ENCODE measurements around the gene CSNK1E.
A peak's percentile ranks its signal among the peaks of the same experiment; 100 is the strongest.

Gene CSNK1E

GRCh38 chr22:38327396-38327795, 10.2 kb upstream of the CSNK1E start:
- no peak overlapping the region for H3K4me3 ChIP-seq (ENCODE audit: low read length)
- H3K27ac ChIP-seq (ENCODE audit: low read length), result no peak overlapping the region
- H2AFZ ChIP-seq (ENCODE audit: low read depth, low read length), result no peak overlapping the region
- no peaks in the 10 kb centered on the region for H3K79me2 ChIP-seq (ENCODE audit: low read length)
- H4K20me1 ChIP-seq (ENCODE audit: insufficient read depth, low read length), result no peaks in the 10 kb centered on the region
- H3K36me3 ChIP-seq (replicated peaks; ENCODE audit: low read depth, low read length), result no peaks in the 10 kb centered on the region
- no peak for TF ChIP-seq EZH2phosphoT487 (IDR thresholded peaks at IDR 0.05; ENCODE audit: low read depth)
- TF ChIP-seq, protein P1, sequence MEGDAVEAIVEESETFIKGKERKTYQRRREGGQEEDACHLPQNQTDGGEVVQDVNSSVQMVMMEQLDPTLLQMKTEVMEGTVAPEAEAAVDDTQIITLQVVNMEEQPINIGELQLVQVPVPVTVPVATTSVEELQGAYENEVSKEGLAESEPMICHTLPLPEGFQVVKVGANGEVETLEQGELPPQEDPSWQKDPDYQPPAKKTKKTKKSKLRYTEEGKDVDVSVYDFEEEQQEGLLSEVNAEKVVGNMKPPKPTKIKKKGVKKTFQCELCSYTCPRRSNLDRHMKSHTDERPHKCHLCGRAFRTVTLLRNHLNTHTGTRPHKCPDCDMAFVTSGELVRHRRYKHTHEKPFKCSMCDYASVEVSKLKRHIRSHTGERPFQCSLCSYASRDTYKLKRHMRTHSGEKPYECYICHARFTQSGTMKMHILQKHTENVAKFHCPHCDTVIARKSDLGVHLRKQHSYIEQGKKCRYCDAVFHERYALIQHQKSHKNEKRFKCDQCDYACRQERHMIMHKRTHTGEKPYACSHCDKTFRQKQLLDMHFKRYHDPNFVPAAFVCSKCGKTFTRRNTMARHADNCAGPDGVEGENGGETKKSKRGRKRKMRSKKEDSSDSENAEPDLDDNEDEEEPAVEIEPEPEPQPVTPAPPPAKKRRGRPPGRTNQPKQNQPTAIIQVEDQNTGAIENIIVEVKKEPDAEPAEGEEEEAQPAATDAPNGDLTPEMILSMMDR (IDR thresholded peaks at IDR 0.05; ENCODE audit: low read depth, low read length), result no peak
- no peaks in the 10 kb centered on the region for H3K9me3 ChIP-seq (ENCODE audit: insufficient read depth, low read length)
- no peak overlapping the region for H3K4me2 ChIP-seq (ENCODE audit: low read length)
- H3K9ac ChIP-seq (ENCODE audit: low read length), result no peak overlapping the region
- no peaks in the 10 kb centered on the region for H3K4me1 ChIP-seq (ENCODE audit: low read length)
- H3K27me3 ChIP-seq (ENCODE audit: low read depth, low read length), result no peaks in the 10 kb centered on the region

GRCh38 chr22:38325587-38325986, 8.4 kb upstream of the CSNK1E start:
- H3K9me3 ChIP-seq (ENCODE audit: insufficient read depth, low read length), result no peaks in the 10 kb centered on the region
- H3K27me3 ChIP-seq (ENCODE audit: low read depth, low read length), result no peaks in the 10 kb centered on the region
- no peaks in the 10 kb centered on the region for H4K20me1 ChIP-seq (ENCODE audit: insufficient read depth, low read length)
- H3K4me1 ChIP-seq (ENCODE audit: low read length), result no peaks in the 10 kb centered on the region
- no peak overlapping the region for H2AFZ ChIP-seq (ENCODE audit: low read depth, low read length)
- H3K36me3 ChIP-seq (replicated peaks; ENCODE audit: low read depth, low read length), result no peaks in the 10 kb centered on the region
- no peak overlapping the region for H3K4me2 ChIP-seq (ENCODE audit: low read length)
- no peaks in the 10 kb centered on the region for H3K79me2 ChIP-seq (ENCODE audit: low read length)
- TF ChIP-seq, protein P1 (IDR thresholded peaks at IDR 0.05; ENCODE audit: low read depth, low read length), result no peak
- no peak for TF ChIP-seq EZH2phosphoT487 (IDR thresholded peaks at IDR 0.05; ENCODE audit: low read depth)
- no peak overlapping the region for H3K4me3 ChIP-seq (ENCODE audit: low read length)
- no peak overlapping the region for H3K9ac ChIP-seq (ENCODE audit: low read length)
- H3K27ac ChIP-seq (ENCODE audit: low read length), result no peak overlapping the region

GRCh38 chr22:38320605-38321402, 3.6 kb upstream of the CSNK1E start:
- H3K4me2 ChIP-seq (ENCODE audit: low read length), result no peak overlapping the region
- TF ChIP-seq, protein P1 (IDR thresholded peaks at IDR 0.05; ENCODE audit: low read depth, low read length), result no peak
- TF ChIP-seq EZH2phosphoT487 (IDR thresholded peaks at IDR 0.05; ENCODE audit: low read depth), result no peak
- H3K36me3 ChIP-seq (replicated peaks; ENCODE audit: low read depth, low read length), result peaks cover 4% of the 10 kb centered on the region
- no peaks in the 10 kb centered on the region for H3K27me3 ChIP-seq (ENCODE audit: low read depth, low read length)
- H3K9me3 ChIP-seq (ENCODE audit: insufficient read depth, low read length), result no peaks in the 10 kb centered on the region
- peaks cover 11% of the 10 kb centered on the region for H3K4me1 ChIP-seq (ENCODE audit: low read length)
- H3K4me3 ChIP-seq (ENCODE audit: low read length), result no peak overlapping the region
- H3K9ac ChIP-seq (ENCODE audit: low read length), result no peak overlapping the region
- peaks cover 8% of the 10 kb centered on the region for H4K20me1 ChIP-seq (ENCODE audit: insufficient read depth, low read length)
- no peak overlapping the region for H2AFZ ChIP-seq (ENCODE audit: low read depth, low read length)
- peaks cover 23% of the 10 kb centered on the region for H3K79me2 ChIP-seq (ENCODE audit: low read length)
- no peak overlapping the region for H3K27ac ChIP-seq (ENCODE audit: low read length)

- TF ChIP-seq EZH2phosphoT487 (IDR thresholded peaks at IDR 0.05; ENCODE audit: low read depth), result no peak
- TF ChIP-seq, protein P1 (IDR thresholded peaks at IDR 0.05; ENCODE audit: low read depth, low read length), result no peak
- Histone ChIP-seq H3K27ac (ENCODE audit: low read length) (no peak overlapping the region; the same call in 1 of the 2 replicates), H3K4me2 (ENCODE audit: low read length) (peak overlapping the region; percentile 96), H3K4me1 (ENCODE audit: low read length) (peaks cover 25% of the 10 kb centered on the region), H3K79me2 (ENCODE audit: low read length) (peaks cover 40% of the 10 kb centered on the region), H3K4me3 (ENCODE audit: low read length) (peak overlapping the region; percentile 79; the same call in 1 of the 2 replicates), H4K20me1 (ENCODE audit: insufficient read depth, low read length) (peaks cover 25% of the 10 kb centered on the region), H3K36me3 (replicated peaks; ENCODE audit: low read depth, low read length) (peaks cover 5% of the 10 kb centered on the region), H3K9ac (ENCODE audit: low read length) (peak overlapping the region; percentile 80; the same call in 1 of the 2 replicates), H2AFZ (ENCODE audit: low read depth, low read length) (peak overlapping the region; percentile 90), H3K27me3 (ENCODE audit: low read depth, low read length) (no peaks in the 10 kb centered on the region), H3K9me3 (ENCODE audit: insufficient read depth, low read length) (no peaks in the 10 kb centered on the region)
These were observed 1.9 kb upstream of the CSNK1E start for GRCh38 chr22:38318792-38319773.
